Panc1 (cell line): ENCODE results near the gene FHL2. TPM values are rescaled to one million over a fixed set of nuclear protein-coding genes. Genes with fewer than 3 reads are reported as not detected.
A peak's percentile ranks its signal among the peaks of the same experiment; 100 is the strongest.

Source experiments
- ATAC-seq: fragments of 200-7000 bp; cut with Tn5 transposase; 2 replicates; pipeline ENCODE4 v1.9.1; 2020; ENCODE audit warnings: mild to moderate bottlenecking, moderate library complexity
- BruUV-seq: library from RNA; stranded (reverse); fragments of 400-500 nt; replicated peaks from 2 replicates; lab custom pipeline; 2021; lab: Mats Ljungman, UMichigan
- CTCF ChIA-PET: fragments of 300-600 bp; sonication (Branson Sonifier 250); formaldehyde crosslinking; loops from one replicate; lab custom pipeline; 2022; ENCODE audit warnings: antibody characterized with exemption; lab: Charles Lee
- POLR2A ChIA-PET: fragments of 300-600 bp; sonication (Branson Sonifier 250); formaldehyde crosslinking; loops from one replicate; lab custom pipeline; 2022; ENCODE audit warnings: antibody characterized with exemption; lab: Charles Lee
- DNase-seq: peaks from one replicate; pipeline ENCODE4 v3.0.0-alpha.2; 2010; ENCODE audit warnings: low read depth, low spot score
- H3K27ac ChIP-seq: 2 replicates; pipeline ENCODE4 v1.5.1; 2011; ENCODE audit warnings: mild to moderate bottlenecking, low read length, inconsistent platforms
- H3K27me3 ChIP-seq: fragments of 200-500 bp; sonication (Bioruptor generic); 2 replicates; pipeline ENCODE4 v1.6.0; 2014; ENCODE audit warnings: low read length, inconsistent platforms; ENCODE audit not compliant: control insufficient read depth, insufficient read depth
- H3K36me3 ChIP-seq: fragments of 200-500 bp; sonication (Bioruptor generic); 2 replicates; pipeline ENCODE4 v1.5.1; 2014; ENCODE audit warnings: inconsistent platforms, mild to moderate bottlenecking, low read length, moderate library complexity; ENCODE audit not compliant: control insufficient read depth, insufficient read depth
- H3K4me1 ChIP-seq: 2 replicates; pipeline ENCODE4 v1.5.1; 2011; ENCODE audit warnings: inconsistent platforms, mild to moderate bottlenecking, low read length, moderate library complexity; ENCODE audit not compliant: control insufficient read depth, insufficient read depth
- H3K4me3 ChIP-seq, 2 experiments: 2 replicates each; pipeline ENCODE4 v1.5.1; 2011 to 2012; ENCODE audit warnings: low read depth in 2 of 2, low read length in 2 of 2, mild to moderate bottlenecking in 2 of 2, inconsistent platforms in 1 of 2, moderate library complexity in 1 of 2
- H3K9me3 ChIP-seq: fragments of 200-500 bp; sonication (Bioruptor generic); 2 replicates; pipeline ENCODE4 v1.5.1; 2014; ENCODE audit warnings: low read depth, mild to moderate bottlenecking, inconsistent platforms, low read length, moderate library complexity; ENCODE audit not compliant: control insufficient read depth, insufficient read depth
- CTCF ChIP-seq: fragments of 450-650 bp; IDR thresholded peaks from 2 replicates; pipeline ENCODE4 v1.5.1; 2017; ENCODE audit warnings: mild to moderate bottlenecking
- POLR2AphosphoS5 ChIP-seq: IDR thresholded peaks from 2 replicates; pipeline ENCODE4 v1.6.1; 2012; ENCODE audit warnings: mild to moderate bottlenecking, low read depth, low read length, moderate library complexity
- SIN3A ChIP-seq: IDR thresholded peaks from 2 replicates; pipeline ENCODE4 v1.6.1; 2012; ENCODE audit warnings: low read depth, mild to moderate bottlenecking, low read length, moderate library complexity, borderline replicate concordance; ENCODE audit not compliant: insufficient read depth
- TCF7L2 ChIP-seq: IDR thresholded peaks from 2 replicates; pipeline ENCODE4 v1.6.1; 2011; ENCODE audit warnings: mild to moderate bottlenecking, low read depth, low read length, inconsistent platforms
- in situ Hi-C: cut with HindIII; loops from 2 replicates; pipeline ENCODE4 v1.10.0; 2016; ENCODE audit warnings: low sequenced_read_pairs, low pct_unique_long_range_greater_than_20kb
- intact Hi-C: fragments of 100-400 bp; cut with micrococcal nuclease; formaldehyde crosslinking; loops from one replicate; pipeline ENCODE4 v1.10.0; 2022; ENCODE audit not compliant: unreplicated experiment
- total RNA-seq: library from RNA; stranded (reverse); gene quantifications from one replicate; pipeline ENCODE4 v1.2.1, GENCODE V29; 2021; ENCODE audit not compliant: unreplicated experiment
- TF ChIP-seq, protein P1 (sequence below), 2 experiments: IDR thresholded peaks; 2 replicates each; pipeline ENCODE4 v1.6.1; 2011 to 2012; ENCODE audit warnings: low read depth in 2 of 2, control low read depth in 1 of 2, low read length in 1 of 2, mild to moderate bottlenecking in 1 of 2, moderate library complexity in 1 of 2; ENCODE audit not compliant: insufficient read depth in 1 of 2

Gene FHL2
- total RNA-seq, 1 experiment from 2014 or later: 378 TPM

- in situ Hi-C loops: no loop called here
- TF ChIP-seq, protein P1, sequence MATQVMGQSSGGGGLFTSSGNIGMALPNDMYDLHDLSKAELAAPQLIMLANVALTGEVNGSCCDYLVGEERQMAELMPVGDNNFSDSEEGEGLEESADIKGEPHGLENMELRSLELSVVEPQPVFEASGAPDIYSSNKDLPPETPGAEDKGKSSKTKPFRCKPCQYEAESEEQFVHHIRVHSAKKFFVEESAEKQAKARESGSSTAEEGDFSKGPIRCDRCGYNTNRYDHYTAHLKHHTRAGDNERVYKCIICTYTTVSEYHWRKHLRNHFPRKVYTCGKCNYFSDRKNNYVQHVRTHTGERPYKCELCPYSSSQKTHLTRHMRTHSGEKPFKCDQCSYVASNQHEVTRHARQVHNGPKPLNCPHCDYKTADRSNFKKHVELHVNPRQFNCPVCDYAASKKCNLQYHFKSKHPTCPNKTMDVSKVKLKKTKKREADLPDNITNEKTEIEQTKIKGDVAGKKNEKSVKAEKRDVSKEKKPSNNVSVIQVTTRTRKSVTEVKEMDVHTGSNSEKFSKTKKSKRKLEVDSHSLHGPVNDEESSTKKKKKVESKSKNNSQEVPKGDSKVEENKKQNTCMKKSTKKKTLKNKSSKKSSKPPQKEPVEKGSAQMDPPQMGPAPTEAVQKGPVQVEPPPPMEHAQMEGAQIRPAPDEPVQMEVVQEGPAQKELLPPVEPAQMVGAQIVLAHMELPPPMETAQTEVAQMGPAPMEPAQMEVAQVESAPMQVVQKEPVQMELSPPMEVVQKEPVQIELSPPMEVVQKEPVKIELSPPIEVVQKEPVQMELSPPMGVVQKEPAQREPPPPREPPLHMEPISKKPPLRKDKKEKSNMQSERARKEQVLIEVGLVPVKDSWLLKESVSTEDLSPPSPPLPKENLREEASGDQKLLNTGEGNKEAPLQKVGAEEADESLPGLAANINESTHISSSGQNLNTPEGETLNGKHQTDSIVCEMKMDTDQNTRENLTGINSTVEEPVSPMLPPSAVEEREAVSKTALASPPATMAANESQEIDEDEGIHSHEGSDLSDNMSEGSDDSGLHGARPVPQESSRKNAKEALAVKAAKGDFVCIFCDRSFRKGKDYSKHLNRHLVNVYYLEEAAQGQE (IDR thresholded peaks at IDR 0.05; ENCODE audit: insufficient read depth in 1 of 2, low read depth in 2 of 2, low read length in 1 of 2): no peak
- TF ChIP-seq CTCF (no peak), POLR2AphosphoS5 (no peak), TCF7L2 (no peak), SIN3A (no peak)
- H3K27ac ChIP-seq: peak overlapping the region; percentile 52
- H3K9me3 ChIP-seq: peaks cover 19% of the 10 kb centered on the region; the same call in 1 of the 2 replicates
- H3K4me1 ChIP-seq: no peaks in the 10 kb centered on the region
- H3K27me3 ChIP-seq: no peaks in the 10 kb centered on the region
- H3K4me3 ChIP-seq: no peak overlapping the region
- POLR2A ChIA-PET: no interaction called here
- ATAC-seq (no peak), DNase-seq (no peak)
- CTCF ChIA-PET: no interaction called here
- no TSS peak for BruUV-seq
- H3K36me3 ChIP-seq: no peaks in the 10 kb centered on the region
- intact Hi-C loops: no loop called here
These were observed 19.1 kb upstream of the FHL2 start for GRCh38 chr2:105417857-105418436.

DNA sequence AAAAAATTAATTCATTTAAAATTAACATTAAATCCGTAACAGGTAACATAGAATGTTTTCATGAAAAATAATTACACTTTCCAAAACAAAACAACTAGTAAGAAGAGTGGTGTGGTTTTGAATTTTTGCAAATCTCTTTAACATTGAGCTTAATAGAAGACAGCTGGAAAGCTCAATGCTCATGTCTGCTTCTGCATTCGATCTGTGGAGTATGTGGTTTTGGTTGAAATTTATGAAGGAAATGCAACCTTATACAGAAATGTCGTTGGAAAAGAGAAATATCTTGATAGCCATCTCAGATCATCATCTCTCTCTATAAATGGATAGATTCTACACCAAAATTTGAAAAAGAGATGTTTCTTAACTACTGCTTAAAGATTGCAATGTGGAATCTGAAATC, 17.3 kb upstream of the FHL2 start:
- Histone ChIP-seq H3K4me3 (no peak overlapping the region), H3K27me3 (no peaks in the 10 kb centered on the region), H3K36me3 (no peaks in the 10 kb centered on the region), H3K27ac (peak overlapping the region; percentile 25; the same call in 1 of the 2 replicates), H3K9me3 (peaks cover 14% of the 10 kb centered on the region; the same call in 1 of the 2 replicates), H3K4me1 (no peaks in the 10 kb centered on the region; the same call in 1 of the 2 replicates)
- TF ChIP-seq, protein P1 (IDR thresholded peaks at IDR 0.05; ENCODE audit: insufficient read depth in 1 of 2, low read depth in 2 of 2, low read length in 1 of 2): no peak
- TF ChIP-seq TCF7L2: no peak
- POLR2A ChIA-PET: interaction anchor here (0.6 kb wide), 1 partner anchor 46 kb away, joined by 12 read pairs; no protein-coding TSS in a partner anchor
- in situ Hi-C loops (no loop called here), intact Hi-C loops (no loop called here)
- DNase-seq (no peak), ATAC-seq (no peak)
- BruUV-seq: no TSS peak
- CTCF ChIA-PET: no interaction called here
